Measurements from ENCODE around the gene PRRC2B. TPM values are rescaled to one million over a fixed set of nuclear protein-coding genes. Genes with fewer than 3 reads are reported as not detected.
"Not testable (repeated sequence)": the region's sequence is repeated elsewhere in the genome, so short reads cannot be mapped to it uniquely, and the experiment has no call there.

The PRRC2B gene
- polyA plus RNA-seq, 1 donor, result 133 TPM

GRCh38 chr9:131539223-131539923 is 145.5 kb downstream of the PRRC2B start:
- no peak for DNase-seq (ENCODE audit: low read depth)

DNA sequence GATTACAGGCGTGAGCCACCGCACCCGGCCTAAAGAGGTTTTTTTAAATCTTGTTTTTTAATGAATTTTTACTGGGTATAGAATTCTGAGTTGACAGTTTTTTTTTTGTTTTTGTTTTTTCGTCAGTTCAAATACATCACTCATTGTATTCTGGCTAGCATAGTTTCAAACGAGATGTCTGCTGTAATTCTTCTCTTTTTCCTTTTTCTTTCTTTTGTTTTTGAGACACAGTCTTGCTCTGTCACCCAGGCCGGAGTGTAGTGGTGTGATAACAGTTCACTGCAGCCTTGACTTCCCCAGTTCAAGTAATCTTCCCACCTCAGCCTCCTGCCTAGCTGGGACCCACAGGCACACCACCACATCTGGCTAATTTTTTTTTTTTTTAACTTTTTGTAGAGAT is 149.3 kb downstream of the PRRC2B start:
- DNase-seq (ENCODE audit: low read depth), result no peak

DNA sequence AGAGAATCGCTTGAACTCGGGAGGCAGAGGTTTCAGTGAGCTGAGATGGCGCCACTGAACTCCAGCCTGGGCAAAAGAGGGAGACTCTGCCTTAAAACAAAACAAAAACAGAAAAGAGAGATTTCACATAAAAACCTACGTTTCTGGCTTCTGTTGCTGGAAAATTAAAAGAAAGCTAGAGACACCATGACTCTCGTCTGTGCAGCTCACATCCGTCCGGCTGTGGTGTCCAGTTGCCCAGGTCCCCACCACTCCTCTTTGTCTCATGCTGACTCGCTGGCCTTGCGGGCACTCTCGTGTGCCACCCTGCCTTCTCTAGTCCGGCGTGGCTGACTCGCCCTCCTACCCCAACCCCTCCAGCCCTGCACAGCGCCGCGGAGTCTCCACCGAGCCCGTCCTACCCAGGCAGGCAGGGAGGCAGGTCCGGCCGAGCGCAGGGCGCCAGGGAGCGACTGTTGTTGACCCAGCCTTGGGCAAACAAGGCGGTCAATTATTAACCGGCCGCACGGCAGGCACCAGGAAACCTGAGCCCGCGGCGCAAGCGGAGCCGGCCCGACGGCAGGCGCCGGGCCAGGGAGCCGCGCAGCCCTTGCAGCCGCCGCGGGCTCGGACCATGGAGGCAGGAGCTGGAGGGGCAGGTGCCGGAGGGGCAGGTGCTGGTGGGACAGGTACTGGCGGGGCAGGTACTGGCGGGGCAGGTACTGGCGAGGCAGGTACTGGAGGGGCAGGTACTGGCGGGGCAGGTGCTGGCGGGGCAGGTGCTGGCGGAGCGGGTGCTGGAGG is 151.3 kb downstream of the PRRC2B start, which contains the start of gene PRRT1B:
Gene PRRT1B, plus strand, starts transcription at position 521 of the 783 bp plus-strand sequence. Its CDS starts 93 bp downstream, at position 614.
- no peak for DNase-seq (ENCODE audit: low read depth)

- DNase-seq (ENCODE audit: low read depth), result no peak
These were observed 152.0 kb downstream of the PRRC2B start for GRCh38 chr9:131545786-131546335.

- DNase-seq (ENCODE audit: low read depth), result no peak
These were observed 152.6 kb downstream of the PRRC2B start for GRCh38 chr9:131546336-131547084.

- not testable (repeated sequence) for DNase-seq (ENCODE audit: low read depth)
These were observed 155.3 kb downstream of the PRRC2B start for GRCh38 chr9:131549186-131549585.

Other genes starting within 250 kb of the PRRC2B start
- 36.4 TPM for gene FAM78A, start 117.6 kb upstream of the PRRC2B start, polyA plus RNA-seq (ENCODE audit: insufficient read length)
- 45.7 TPM for gene PLPP7, start 104.4 kb upstream of the PRRC2B start, polyA plus RNA-seq (ENCODE audit: insufficient read length)
- gene POMT1, start 108.8 kb downstream of the PRRC2B start, polyA plus RNA-seq (ENCODE audit: insufficient read length), result 23.6 TPM
- 24.8 TPM for gene UCK1, start 137.2 kb downstream of the PRRC2B start, polyA plus RNA-seq (ENCODE audit: insufficient read length)
- gene PRRT1B, start 151.4 kb downstream of the PRRC2B start, polyA plus RNA-seq (ENCODE audit: insufficient read length), result 0.10 TPM